Measurements from ENCODE around the gene LRRK1. TPM values are rescaled to one million over a fixed set of nuclear protein-coding genes. Genes with fewer than 3 reads are reported as not detected.

The LRRK1 gene
- total and polyA plus RNA-seq, 2 of the 13 experiments (the other 11 are each of a cell fraction or from before 2014, with no cell fraction given), result 0.13 to 1.2 TPM

- Histone ChIP-seq H3K27me3 (ENCODE audit: control insufficient read depth in 1 of 2, insufficient read depth in 2 of 2, low read length in 2 of 2) (peaks cover 9 to 91% of the 10 kb centered on the region in 2 experiments), H3K27ac (ENCODE audit: extremely low read length, insufficient read depth, low read length) (no peak overlapping the region), H3K79me2 (ENCODE audit: insufficient read depth, low read length) (no peaks in the 10 kb centered on the region), H3K9me3 (ENCODE audit: low read length) (no peaks in the 10 kb centered on the region), H3K9ac (ENCODE audit: insufficient read depth, low read depth, low read length) (no peak overlapping the region), H3K4me1 (ENCODE audit: insufficient read depth, low read length) (no peaks in the 10 kb centered on the region), H3K4me3 (replicated peaks in 1 of 3; ENCODE audit: insufficient read depth in 1 of 3, low read depth in 2 of 3, low read length in 3 of 3) (no peak overlapping the region), H2AFZ (ENCODE audit: low read length) (no peak overlapping the region), H4K20me1 (ENCODE audit: insufficient read depth, low read length) (no peaks in the 10 kb centered on the region), H3K36me3 (replicated peaks in 1 of 2; ENCODE audit: control insufficient read depth in 1 of 2, insufficient read depth in 2 of 2, low read length in 2 of 2) (no peaks in the 10 kb centered on the region), H3K4me2 (ENCODE audit: low read depth, low read length) (no peak overlapping the region)
- intact Hi-C loops (cut with micrococcal nuclease; ENCODE audit: unreplicated experiment), result no loop called here
- POLR2A ChIA-PET, result no interaction called here
- CTCF ChIA-PET (ENCODE audit: low intra/inter-chr PET ratio, low total read pairs), result no interaction called here
- FAIRE-seq, result no peak
- ATAC-seq, result no peak
- 18% methylated on average over 7 of the region's 7 CpGs for WGBS (ENCODE audit: low lambda C conversion rate)
- no peak for DNase-seq (ENCODE audit: low spot score)
- no TSS peak for BruUV-seq (replicated peaks)
- in situ Hi-C loops (cut with HindIII; ENCODE audit: extremely low pct_ligation_motif_present, low pct_unique_long_range_greater_than_20kb), result no loop called here
- TF ChIP-seq ZNF124 (CRISPR knock-in tag; IDR thresholded peaks at IDR 0.05) (no peak), ZNF674 (CRISPR knock-in tag; IDR thresholded peaks at IDR 0.05; ENCODE audit: low read depth) (no peak), ZFP37 (CRISPR knock-in tag; IDR thresholded peaks at IDR 0.05; ENCODE audit: borderline replicate concordance) (no peak), NFYC (CRISPR knock-in tag; IDR thresholded peaks at IDR 0.05) (no peak), ZSCAN30 (CRISPR knock-in tag; IDR thresholded peaks at IDR 0.05) (no peak), FLYWCH1 (CRISPR knock-in tag; IDR thresholded peaks at IDR 0.05) (no peak), HOXD1 (CRISPR knock-in tag; IDR thresholded peaks at IDR 0.05) (no peak), ZNF816 (CRISPR knock-in tag; IDR thresholded peaks at IDR 0.05; ENCODE audit: borderline replicate concordance) (no peak), KDM5A (IDR thresholded peaks at IDR 0.05; ENCODE audit: borderline replicate concordance, low read length) (no peak), RNF219 (CRISPR knock-in tag; IDR thresholded peaks at IDR 0.05) (no peak)
- TF ChIP-seq, protein P1, sequence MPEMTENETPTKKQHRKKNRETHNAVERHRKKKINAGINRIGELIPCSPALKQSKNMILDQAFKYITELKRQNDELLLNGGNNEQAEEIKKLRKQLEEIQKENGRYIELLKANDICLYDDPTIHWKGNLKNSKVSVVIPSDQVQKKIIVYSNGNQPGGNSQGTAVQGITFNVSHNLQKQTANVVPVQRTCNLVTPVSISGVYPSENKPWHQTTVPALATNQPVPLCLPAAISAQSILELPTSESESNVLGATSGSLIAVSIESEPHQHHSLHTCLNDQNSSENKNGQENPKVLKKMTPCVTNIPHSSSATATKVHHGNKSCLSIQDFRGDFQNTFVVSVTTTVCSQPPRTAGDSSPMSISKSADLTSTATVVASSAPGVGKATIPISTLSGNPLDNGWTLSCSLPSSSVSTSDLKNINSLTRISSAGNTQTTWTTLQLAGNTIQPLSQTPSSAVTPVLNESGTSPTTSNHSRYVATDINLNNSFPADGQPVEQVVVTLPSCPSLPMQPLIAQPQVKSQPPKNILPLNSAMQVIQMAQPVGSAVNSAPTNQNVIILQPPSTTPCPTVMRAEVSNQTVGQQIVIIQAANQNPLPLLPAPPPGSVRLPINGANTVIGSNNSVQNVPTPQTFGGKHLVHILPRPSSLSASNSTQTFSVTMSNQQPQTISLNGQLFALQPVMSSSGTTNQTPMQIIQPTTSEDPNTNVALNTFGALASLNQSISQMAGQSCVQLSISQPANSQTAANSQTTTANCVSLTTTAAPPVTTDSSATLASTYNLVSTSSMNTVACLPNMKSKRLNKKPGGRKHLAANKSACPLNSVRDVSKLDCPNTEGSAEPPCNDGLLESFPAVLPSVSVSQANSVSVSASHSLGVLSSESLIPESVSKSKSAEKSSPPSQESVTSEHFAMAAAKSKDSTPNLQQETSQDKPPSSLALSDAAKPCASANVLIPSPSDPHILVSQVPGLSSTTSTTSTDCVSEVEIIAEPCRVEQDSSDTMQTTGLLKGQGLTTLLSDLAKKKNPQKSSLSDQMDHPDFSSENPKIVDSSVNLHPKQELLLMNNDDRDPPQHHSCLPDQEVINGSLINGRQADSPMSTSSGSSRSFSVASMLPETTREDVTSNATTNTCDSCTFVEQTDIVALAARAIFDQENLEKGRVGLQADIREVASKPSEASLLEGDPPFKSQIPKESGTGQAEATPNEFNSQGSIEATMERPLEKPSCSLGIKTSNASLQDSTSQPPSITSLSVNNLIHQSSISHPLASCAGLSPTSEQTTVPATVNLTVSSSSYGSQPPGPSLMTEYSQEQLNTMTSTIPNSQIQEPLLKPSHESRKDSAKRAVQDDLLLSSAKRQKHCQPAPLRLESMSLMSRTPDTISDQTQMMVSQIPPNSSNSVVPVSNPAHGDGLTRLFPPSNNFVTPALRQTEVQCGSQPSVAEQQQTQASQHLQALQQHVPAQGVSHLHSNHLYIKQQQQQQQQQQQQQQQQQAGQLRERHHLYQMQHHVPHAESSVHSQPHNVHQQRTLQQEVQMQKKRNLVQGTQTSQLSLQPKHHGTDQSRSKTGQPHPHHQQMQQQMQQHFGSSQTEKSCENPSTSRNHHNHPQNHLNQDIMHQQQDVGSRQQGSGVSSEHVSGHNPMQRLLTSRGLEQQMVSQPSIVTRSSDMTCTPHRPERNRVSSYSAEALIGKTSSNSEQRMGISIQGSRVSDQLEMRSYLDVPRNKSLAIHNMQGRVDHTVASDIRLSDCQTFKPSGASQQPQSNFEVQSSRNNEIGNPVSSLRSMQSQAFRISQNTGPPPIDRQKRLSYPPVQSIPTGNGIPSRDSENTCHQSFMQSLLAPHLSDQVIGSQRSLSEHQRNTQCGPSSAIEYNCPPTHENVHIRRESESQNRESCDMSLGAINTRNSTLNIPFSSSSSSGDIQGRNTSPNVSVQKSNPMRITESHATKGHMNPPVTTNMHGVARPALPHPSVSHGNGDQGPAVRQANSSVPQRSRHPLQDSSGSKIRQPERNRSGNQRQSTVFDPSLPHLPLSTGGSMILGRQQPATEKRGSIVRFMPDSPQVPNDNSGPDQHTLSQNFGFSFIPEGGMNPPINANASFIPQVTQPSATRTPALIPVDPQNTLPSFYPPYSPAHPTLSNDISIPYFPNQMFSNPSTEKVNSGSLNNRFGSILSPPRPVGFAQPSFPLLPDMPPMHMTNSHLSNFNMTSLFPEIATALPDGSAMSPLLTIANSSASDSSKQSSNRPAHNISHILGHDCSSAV (CRISPR knock-in tag; IDR thresholded peaks at IDR 0.05; ENCODE audit: borderline replicate concordance), result no peak
- TF ChIP-seq, protein P2, sequence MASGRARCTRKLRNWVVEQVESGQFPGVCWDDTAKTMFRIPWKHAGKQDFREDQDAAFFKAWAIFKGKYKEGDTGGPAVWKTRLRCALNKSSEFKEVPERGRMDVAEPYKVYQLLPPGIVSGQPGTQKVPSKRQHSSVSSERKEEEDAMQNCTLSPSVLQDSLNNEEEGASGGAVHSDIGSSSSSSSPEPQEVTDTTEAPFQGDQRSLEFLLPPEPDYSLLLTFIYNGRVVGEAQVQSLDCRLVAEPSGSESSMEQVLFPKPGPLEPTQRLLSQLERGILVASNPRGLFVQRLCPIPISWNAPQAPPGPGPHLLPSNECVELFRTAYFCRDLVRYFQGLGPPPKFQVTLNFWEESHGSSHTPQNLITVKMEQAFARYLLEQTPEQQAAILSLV (CRISPR knock-in tag; IDR thresholded peaks at IDR 0.05; ENCODE audit: borderline replicate concordance), result no peak
- TF ChIP-seq, protein P3, sequence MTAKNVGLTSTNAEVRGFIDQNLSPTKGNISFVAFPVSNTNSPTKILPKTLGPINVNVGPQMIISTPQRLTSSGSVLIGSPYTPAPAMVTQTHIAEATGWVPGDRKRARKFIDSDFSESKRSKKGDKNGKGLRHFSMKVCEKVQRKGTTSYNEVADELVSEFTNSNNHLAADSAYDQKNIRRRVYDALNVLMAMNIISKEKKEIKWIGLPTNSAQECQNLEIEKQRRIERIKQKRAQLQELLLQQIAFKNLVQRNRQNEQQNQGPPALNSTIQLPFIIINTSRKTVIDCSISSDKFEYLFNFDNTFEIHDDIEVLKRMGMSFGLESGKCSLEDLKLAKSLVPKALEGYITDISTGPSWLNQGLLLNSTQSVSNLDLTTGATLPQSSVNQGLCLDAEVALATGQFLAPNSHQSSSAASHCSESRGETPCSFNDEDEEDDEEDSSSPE (CRISPR knock-in tag; IDR thresholded peaks at IDR 0.05), result no peak
Observed at GRCh38 chr15:100885811-100886210, 33.3 kb upstream of the LRRK1 start.
